Astrocyte (in vitro differentiated cells and primary cell): ENCODE data around the gene DVL3. TPM values are rescaled to one million over a fixed set of nuclear protein-coding genes. Genes with fewer than 3 reads are reported as not detected.
A peak's percentile ranks its signal among the peaks of the same experiment; 100 is the strongest.

Experiments
- DNase-seq: peaks from one replicate; pipeline ENCODE4 v3.0.0-alpha.2; 2010; ENCODE audit warnings: low read depth
- FAIRE-seq: peaks from 2 replicates; lab custom pipeline; 2011; peaks lifted over from hg19 to GRCh38; lab: Jason Lieb, UNC
- H2AFZ ChIP-seq: 2 replicates; pipeline ENCODE4 v1.6.0; 2012; ENCODE audit warnings: low read depth, low read length, inconsistent platforms
- H3K27ac ChIP-seq: 2 replicates; pipeline ENCODE4 v1.5.1; 2011; ENCODE audit warnings: low read depth, low read length, inconsistent platforms
- H3K27me3 ChIP-seq: 2 replicates; pipeline ENCODE4 v1.6.0; 2011; ENCODE audit warnings: low read length, inconsistent platforms; ENCODE audit not compliant: insufficient read depth
- H3K36me3 ChIP-seq: 2 replicates; pipeline ENCODE4 v1.5.1; 2011; ENCODE audit warnings: low read length, inconsistent platforms; ENCODE audit not compliant: insufficient read depth
- H3K4me1 ChIP-seq: 2 replicates; pipeline ENCODE4 v1.5.1; 2011; ENCODE audit warnings: low read length, inconsistent platforms; ENCODE audit not compliant: insufficient read depth
- H3K4me2 ChIP-seq: 2 replicates; pipeline ENCODE4 v1.6.0; 2012; ENCODE audit warnings: low read length, inconsistent platforms
- H3K4me3 ChIP-seq: 2 replicates; pipeline ENCODE4 v1.5.1; 2011; ENCODE audit warnings: low read depth, mild to moderate bottlenecking, low read length, inconsistent platforms; ENCODE audit not compliant: insufficient read depth
- H3K79me2 ChIP-seq: 2 replicates; pipeline ENCODE4 v1.6.0; 2012; ENCODE audit warnings: mild to moderate bottlenecking, low read length, inconsistent platforms; ENCODE audit not compliant: insufficient read depth
- H3K9ac ChIP-seq: 2 replicates; pipeline ENCODE4 v1.6.0; 2012; ENCODE audit warnings: mild to moderate bottlenecking, low read length, inconsistent platforms
- H3K9me3 ChIP-seq: 2 replicates; pipeline ENCODE4 v1.5.1; 2012; ENCODE audit warnings: low read depth, mild to moderate bottlenecking, low read length, inconsistent platforms; ENCODE audit not compliant: insufficient read depth
- H4K20me1 ChIP-seq: 2 replicates; pipeline ENCODE4 v1.6.0; 2012; ENCODE audit warnings: low read length, inconsistent platforms; ENCODE audit not compliant: insufficient read depth
- H3K27ac Mint-ChIP-seq: one replicate; pipeline ENCODE4 v1.8.0; 2021; ENCODE audit warnings: mild to moderate bottlenecking, mixed read lengths; ENCODE audit not compliant: unreplicated experiment
- H3K27me3 Mint-ChIP-seq: one replicate; pipeline ENCODE4 v1.8.0; 2021; ENCODE audit warnings: low read depth, mixed read lengths; ENCODE audit not compliant: unreplicated experiment
- H3K36me3 Mint-ChIP-seq: one replicate; pipeline ENCODE4 v1.8.0; 2021; ENCODE audit warnings: low read depth, mixed read lengths; ENCODE audit not compliant: unreplicated experiment
- H3K4me1 Mint-ChIP-seq: one replicate; pipeline ENCODE4 v1.8.0; 2021; ENCODE audit warnings: low read depth, mixed read lengths; ENCODE audit not compliant: unreplicated experiment
- H3K4me3 Mint-ChIP-seq: one replicate; pipeline ENCODE4 v1.8.0; 2021; ENCODE audit warnings: mild to moderate bottlenecking, moderate library complexity, mixed read lengths; ENCODE audit not compliant: unreplicated experiment
- H3K9me3 Mint-ChIP-seq: one replicate; pipeline ENCODE4 v1.8.0; 2021; ENCODE audit warnings: mild to moderate bottlenecking, mixed read lengths; ENCODE audit not compliant: unreplicated experiment
- EZH2 ChIP-seq: IDR thresholded peaks from 2 replicates; pipeline ENCODE4 v1.6.1; 2012; ENCODE audit warnings: mild to moderate bottlenecking, low read length, inconsistent platforms; ENCODE audit not compliant: insufficient read depth
- total RNA-seq: library from RNA; stranded (reverse); gene quantifications from 2 replicates; pipeline ENCODE4 v1.2.1, GENCODE V29; 2021
- TF ChIP-seq, protein P1 (sequence below): IDR thresholded peaks from 2 replicates; pipeline ENCODE4 v1.5.1; 2011; ENCODE audit warnings: low read depth, mild to moderate bottlenecking, inconsistent platforms, low read length, moderate library complexity; ENCODE audit not compliant: insufficient read depth

DVL3 gene
- total RNA-seq, 1 donor from 2014 or later: 110 TPM

GRCh38 chr3:184134746-184135148, 20.4 kb upstream of the DVL3 start:
- Mint-ChIP-seq H3K27ac (peak overlapping the region; percentile 59), H3K9me3 (no peaks in the 10 kb centered on the region), H3K4me3 (peak overlapping the region; percentile 97), H3K4me1 (peaks cover 12% of the 10 kb centered on the region), H3K36me3 (no peaks in the 10 kb centered on the region), H3K27me3 (no peaks in the 10 kb centered on the region)
- FAIRE-seq: no peak
- no peaks in the 10 kb centered on the region for H3K9me3 ChIP-seq
- peaks cover 45% of the 10 kb centered on the region for H3K79me2 ChIP-seq
- peaks cover 5% of the 10 kb centered on the region for H3K36me3 ChIP-seq
- H3K9ac ChIP-seq: peak overlapping the region; percentile 89
- H3K27ac ChIP-seq: peak overlapping the region; percentile 62
- peak overlapping the region; percentile 95 for H2AFZ ChIP-seq
- peak overlapping the region; percentile 93 for H3K4me3 ChIP-seq
- H4K20me1 ChIP-seq: peaks cover 15% of the 10 kb centered on the region
- no peaks in the 10 kb centered on the region for H3K27me3 ChIP-seq
- H3K4me1 ChIP-seq: peaks cover 13% of the 10 kb centered on the region
- peak overlapping the region; percentile 96 for H3K4me2 ChIP-seq
- no peak for TF ChIP-seq EZH2
- TF ChIP-seq, protein P1, sequence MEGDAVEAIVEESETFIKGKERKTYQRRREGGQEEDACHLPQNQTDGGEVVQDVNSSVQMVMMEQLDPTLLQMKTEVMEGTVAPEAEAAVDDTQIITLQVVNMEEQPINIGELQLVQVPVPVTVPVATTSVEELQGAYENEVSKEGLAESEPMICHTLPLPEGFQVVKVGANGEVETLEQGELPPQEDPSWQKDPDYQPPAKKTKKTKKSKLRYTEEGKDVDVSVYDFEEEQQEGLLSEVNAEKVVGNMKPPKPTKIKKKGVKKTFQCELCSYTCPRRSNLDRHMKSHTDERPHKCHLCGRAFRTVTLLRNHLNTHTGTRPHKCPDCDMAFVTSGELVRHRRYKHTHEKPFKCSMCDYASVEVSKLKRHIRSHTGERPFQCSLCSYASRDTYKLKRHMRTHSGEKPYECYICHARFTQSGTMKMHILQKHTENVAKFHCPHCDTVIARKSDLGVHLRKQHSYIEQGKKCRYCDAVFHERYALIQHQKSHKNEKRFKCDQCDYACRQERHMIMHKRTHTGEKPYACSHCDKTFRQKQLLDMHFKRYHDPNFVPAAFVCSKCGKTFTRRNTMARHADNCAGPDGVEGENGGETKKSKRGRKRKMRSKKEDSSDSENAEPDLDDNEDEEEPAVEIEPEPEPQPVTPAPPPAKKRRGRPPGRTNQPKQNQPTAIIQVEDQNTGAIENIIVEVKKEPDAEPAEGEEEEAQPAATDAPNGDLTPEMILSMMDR: no peak
- DNase-seq: no peak

DNA sequence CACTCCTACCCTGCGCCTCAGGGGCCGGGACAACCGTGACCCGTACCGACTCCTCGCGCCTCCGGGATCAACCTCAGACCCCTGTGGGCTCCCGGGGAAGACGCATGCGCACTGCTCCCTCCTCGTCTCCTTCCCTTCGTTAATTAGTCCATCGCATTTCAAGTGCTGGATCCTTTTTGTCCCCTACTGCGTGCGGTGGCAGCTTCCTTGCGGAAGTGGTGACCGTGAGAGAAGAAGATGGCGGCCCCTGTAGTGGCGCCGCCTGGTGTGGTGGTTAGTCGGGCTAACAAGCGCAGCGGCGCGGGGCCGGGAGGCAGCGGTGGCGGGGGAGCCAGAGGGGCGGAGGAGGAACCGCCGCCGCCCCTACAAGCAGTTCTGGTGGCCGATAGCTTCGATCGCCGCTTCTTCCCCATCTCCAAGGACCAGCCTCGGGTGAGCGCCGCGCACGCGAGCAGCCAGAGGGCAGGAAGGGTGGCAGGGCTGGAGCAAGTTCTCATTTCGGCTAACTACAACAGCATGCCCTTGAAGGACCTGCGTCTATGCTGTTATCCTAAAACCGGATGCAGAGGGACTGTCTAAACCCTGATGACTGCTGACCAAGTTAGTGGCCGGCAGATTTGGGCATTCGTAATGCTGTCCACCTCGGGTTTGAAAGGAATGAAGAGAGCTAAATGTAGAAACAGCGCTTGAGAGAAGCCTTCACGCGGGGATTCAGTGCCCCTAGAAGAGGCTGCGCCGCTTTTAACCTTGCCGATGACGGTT, 19.8 kb upstream of the DVL3 start, which contains the start of gene EIF2B5:
TSS of gene EIF2B5 (plus strand) at position 210 of the 762 bp plus-strand sequence. CDS start at position 238, 28 bp downstream.
- DNase-seq (peak; percentile 86), FAIRE-seq (no peak)
- Histone ChIP-seq H4K20me1 (peaks cover 15% of the 10 kb centered on the region), H3K27ac (peak within 1 kb of the TSS; percentile 62), H2AFZ (peak within 1 kb of the TSS; percentile 95), H3K4me1 (peaks cover 13% of the 10 kb centered on the region), H3K4me2 (peak within 1 kb of the TSS; percentile 96), H3K36me3 (peaks cover 5% of the 10 kb centered on the region), H3K4me3 (peak within 1 kb of the TSS; percentile 93), H3K9me3 (no peaks in the 10 kb centered on the region), H3K79me2 (peaks cover 51% of the 10 kb centered on the region), H3K9ac (peak within 1 kb of the TSS; percentile 89), H3K27me3 (no peaks in the 10 kb centered on the region)
- H3K4me3 Mint-ChIP-seq: peak within 1 kb of the TSS; percentile 97
- H3K36me3 Mint-ChIP-seq: no peaks in the 10 kb centered on the region
- TF ChIP-seq, protein P1: no peak
- TF ChIP-seq EZH2: no peak
- no peaks in the 10 kb centered on the region for H3K9me3 Mint-ChIP-seq
- H3K4me1 Mint-ChIP-seq: peaks cover 12% of the 10 kb centered on the region
- H3K27me3 Mint-ChIP-seq: no peaks in the 10 kb centered on the region
- H3K27ac Mint-ChIP-seq: peak within 1 kb of the TSS; percentile 59

- Mint-ChIP-seq H3K4me1 (peaks cover 12% of the 10 kb centered on the region), H3K9me3 (no peaks in the 10 kb centered on the region), H3K27ac (peak overlapping the region; percentile 59), H3K36me3 (no peaks in the 10 kb centered on the region), H3K27me3 (no peaks in the 10 kb centered on the region), H3K4me3 (peak overlapping the region; percentile 97)
- Histone ChIP-seq H3K27ac (peak overlapping the region; percentile 62), H3K4me2 (peak overlapping the region; percentile 96), H3K4me3 (peak overlapping the region; percentile 93), H3K9ac (peak overlapping the region; percentile 89), H3K79me2 (peaks cover 52% of the 10 kb centered on the region), H3K27me3 (no peaks in the 10 kb centered on the region), H4K20me1 (peaks cover 15% of the 10 kb centered on the region), H3K9me3 (no peaks in the 10 kb centered on the region), H2AFZ (peak overlapping the region; percentile 95), H3K36me3 (peaks cover 5% of the 10 kb centered on the region), H3K4me1 (peaks cover 13% of the 10 kb centered on the region)
- FAIRE-seq: no peak
- DNase-seq: no peak
- TF ChIP-seq EZH2: no peak
- TF ChIP-seq, protein P1: no peak
Measured at GRCh38 chr3:184135911-184136260, 19.3 kb upstream of the DVL3 start.
